Loucy (cell line): ENCODE data around the gene ABHD6.

ENCODE experiments used
- H2AFZ ChIP-seq: fragments of 200-600 bp; sonication (generic); 2 replicates; pipeline ENCODE4 v1.6.0; 2016; ENCODE audit warnings: antibody characterized with exemption, mild to moderate bottlenecking, low read length, moderate library complexity
- H3F3A ChIP-seq: fragments of 200-600 bp; 2 replicates; pipeline ENCODE4 v1.6.0; 2016; ENCODE audit warnings: antibody characterized with exemption, low read depth, mild to moderate bottlenecking
- H3K27me3 ChIP-seq: fragments of 200-600 bp; sonication (generic); 2 replicates; pipeline ENCODE4 v1.6.1; 2014; ENCODE audit warnings: low read length, mild to moderate bottlenecking; ENCODE audit not compliant: insufficient read depth, poor library complexity, severe bottlenecking
- H3K36me3 ChIP-seq: fragments of 200-600 bp; sonication (generic); 2 replicates; pipeline ENCODE4 v1.6.1; 2016; ENCODE audit warnings: low read length; ENCODE audit not compliant: insufficient read depth
- H3K4me1 ChIP-seq: fragments of 200-600 bp; sonication (generic); 2 replicates; pipeline ENCODE4 v1.5.1; 2014; ENCODE audit warnings: low read length, mild to moderate bottlenecking; ENCODE audit not compliant: insufficient read depth, poor library complexity, severe bottlenecking
- H3K4me2 ChIP-seq: fragments of 200-600 bp; sonication (generic); 2 replicates; pipeline ENCODE4 v1.6.0; 2014; ENCODE audit warnings: antibody characterized with exemption, low read length, low read depth, mild to moderate bottlenecking; ENCODE audit not compliant: poor library complexity, severe bottlenecking
- H3K4me3 ChIP-seq: fragments of 200-600 bp; sonication (generic); 2 replicates; pipeline ENCODE4 v1.5.1; 2014; ENCODE audit warnings: low read length, mild to moderate bottlenecking, mixed read lengths; ENCODE audit not compliant: poor library complexity, severe bottlenecking
- H3K79me2 ChIP-seq: fragments of 200-600 bp; sonication (generic); 2 replicates; pipeline ENCODE4 v1.6.1; 2014; ENCODE audit warnings: low read length; ENCODE audit not compliant: insufficient read depth
- H3K9ac ChIP-seq: fragments of 200-600 bp; sonication (generic); 2 replicates; pipeline ENCODE4 v1.6.0; 2014; ENCODE audit warnings: mild to moderate bottlenecking, low read depth, low read length, moderate library complexity; ENCODE audit not compliant: poor library complexity, severe bottlenecking
- H3K9me2 ChIP-seq: fragments of 200-600 bp; sonication (generic); replicated peaks from 2 replicates; pipeline ENCODE4 v1.6.1; 2016; ENCODE audit warnings: low read depth, low read length, mixed read lengths
- H3K9me3 ChIP-seq: fragments of 200-600 bp; sonication (generic); 2 replicates; pipeline ENCODE4 v1.6.1; 2014; ENCODE audit warnings: mild to moderate bottlenecking, antibody characterized with exemption, low read length, low read depth; ENCODE audit not compliant: insufficient read depth
- H4K20me1 ChIP-seq: fragments of 200-600 bp; sonication (generic); 2 replicates; pipeline ENCODE4 v1.6.0; 2014; ENCODE audit warnings: antibody characterized with exemption, low read length, mild to moderate bottlenecking; ENCODE audit not compliant: insufficient read depth, poor library complexity, severe bottlenecking
- CTCF ChIP-seq: fragments of 200-600 bp; sonication (generic); conservative IDR thresholded peaks from 2 replicates; pipeline ENCODE4 v1.5.1; 2014; ENCODE audit warnings: mild to moderate bottlenecking, antibody characterized with exemption, low read length
- EZH2phosphoT487 ChIP-seq: fragments of 200-600 bp; IDR thresholded peaks from 2 replicates; pipeline ENCODE4 v1.6.1; 2018; ENCODE audit warnings: antibody characterized with exemption, mild to moderate bottlenecking, moderate library complexity, borderline replicate concordance

The ABHD6 gene

GRCh38 chr3:58246148-58247047, 8.8 kb downstream of the ABHD6 start:
- Histone ChIP-seq H3K4me1 (no peaks in the 10 kb centered on the region), H4K20me1 (no peaks in the 10 kb centered on the region), H3K36me3 (no peaks in the 10 kb centered on the region), H3K4me3 (no peak overlapping the region), H3K79me2 (no peaks in the 10 kb centered on the region), H3K4me2 (no peak overlapping the region), H3K9me3 (no peaks in the 10 kb centered on the region), H2AFZ (no peak overlapping the region), H3K9me2 (no peaks in the 10 kb centered on the region), H3K9ac (no peak overlapping the region), H3F3A (no peaks in the 10 kb centered on the region), H3K27me3 (no peaks in the 10 kb centered on the region)
- TF ChIP-seq EZH2phosphoT487 (no peak), CTCF (no peak)

- H3K4me2 ChIP-seq, result no peak overlapping the region
- no peaks in the 10 kb centered on the region for H3K9me3 ChIP-seq
- H3F3A ChIP-seq, result no peaks in the 10 kb centered on the region
- no peaks in the 10 kb centered on the region for H3K27me3 ChIP-seq
- no peaks in the 10 kb centered on the region for H4K20me1 ChIP-seq
- no peak overlapping the region for H3K4me3 ChIP-seq
- H3K9ac ChIP-seq, result no peak overlapping the region
- TF ChIP-seq CTCF (0 out of 2 replicates have a peak, but pooled peaks have one; percentile 24), EZH2phosphoT487 (no peak)
- H3K9me2 ChIP-seq, result no peaks in the 10 kb centered on the region
- no peaks in the 10 kb centered on the region for H3K79me2 ChIP-seq
- no peak overlapping the region for H2AFZ ChIP-seq
- H3K4me1 ChIP-seq, result no peaks in the 10 kb centered on the region
- H3K36me3 ChIP-seq, result no peaks in the 10 kb centered on the region
Measured at GRCh38 chr3:58249358-58250092, 11.9 kb downstream of the ABHD6 start.

- H3K4me2 ChIP-seq, result no peak overlapping the region
- H3F3A ChIP-seq, result no peaks in the 10 kb centered on the region
- no peaks in the 10 kb centered on the region for H3K4me1 ChIP-seq
- no peaks in the 10 kb centered on the region for H3K9me3 ChIP-seq
- H3K9me2 ChIP-seq, result no peaks in the 10 kb centered on the region
- H3K27me3 ChIP-seq, result no peaks in the 10 kb centered on the region
- no peaks in the 10 kb centered on the region for H4K20me1 ChIP-seq
- no peak for TF ChIP-seq CTCF
- TF ChIP-seq EZH2phosphoT487, result no peak
- H3K79me2 ChIP-seq, result no peaks in the 10 kb centered on the region
- H3K9ac ChIP-seq, result no peak overlapping the region
- no peak overlapping the region for H2AFZ ChIP-seq
- no peak overlapping the region for H3K4me3 ChIP-seq
- H3K36me3 ChIP-seq, result no peaks in the 10 kb centered on the region
Measured at GRCh38 chr3:58250093-58250707, 12.6 kb downstream of the ABHD6 start.
